Umbilical cord (tissue), 2 donors: ENCODE measurements around the gene DCLK2. TPM values are rescaled to one million over a fixed set of nuclear protein-coding genes. Genes with fewer than 3 reads are reported as not detected.

Source experiments
- DNase-seq: peaks from one replicate; pipeline ENCODE4 v3.0.0-alpha.2; 2015; ENCODE audit warnings: low spot score
- total RNA-seq: library from RNA; depleted of rRNA; stranded (reverse); fragments of >200 nt; gene quantifications from one replicate; pipeline ENCODE4 v1.2.3, GENCODE V29; 2014; ENCODE audit warnings: low replicate concordance; ENCODE audit not compliant: insufficient read depth

DCLK2 gene
- total RNA-seq, 1 donor from 2014 or later = 8.9 TPM

DNA sequence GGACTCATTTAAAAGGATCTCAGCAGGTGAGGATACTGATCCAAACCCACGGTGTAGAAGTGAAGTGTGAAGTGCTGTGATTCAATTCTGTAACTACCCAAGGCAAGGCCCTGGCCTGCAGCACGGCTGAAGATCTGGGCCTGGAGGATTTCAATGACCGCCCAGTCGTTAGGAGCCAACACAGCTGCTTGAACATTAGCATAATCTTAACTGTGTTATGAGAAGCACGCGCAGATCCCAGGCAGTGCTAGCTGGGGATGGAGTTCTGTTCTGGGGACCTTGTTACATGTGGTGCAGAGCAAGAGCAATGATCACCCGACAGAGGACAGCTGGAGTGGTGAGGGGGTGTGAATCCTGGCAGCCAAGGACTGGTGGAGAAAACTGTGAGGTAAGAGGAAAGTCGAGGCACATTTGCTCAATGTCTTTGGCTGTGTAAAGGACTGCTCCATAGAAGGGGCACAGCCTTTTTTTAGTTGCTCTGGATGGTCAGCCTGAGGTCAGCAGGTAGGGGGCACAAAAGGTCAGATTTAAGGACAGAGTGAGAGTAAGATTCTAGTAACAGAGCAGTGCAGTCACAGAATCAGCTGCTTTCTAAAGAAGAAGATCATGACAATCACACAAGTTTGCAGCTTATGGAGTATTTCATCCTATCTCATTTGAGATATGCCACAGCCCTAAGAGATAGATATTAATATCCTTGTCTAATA, 181.8 kb downstream of the DCLK2 start:
- peak; percentile 67 for DNase-seq

DNA sequence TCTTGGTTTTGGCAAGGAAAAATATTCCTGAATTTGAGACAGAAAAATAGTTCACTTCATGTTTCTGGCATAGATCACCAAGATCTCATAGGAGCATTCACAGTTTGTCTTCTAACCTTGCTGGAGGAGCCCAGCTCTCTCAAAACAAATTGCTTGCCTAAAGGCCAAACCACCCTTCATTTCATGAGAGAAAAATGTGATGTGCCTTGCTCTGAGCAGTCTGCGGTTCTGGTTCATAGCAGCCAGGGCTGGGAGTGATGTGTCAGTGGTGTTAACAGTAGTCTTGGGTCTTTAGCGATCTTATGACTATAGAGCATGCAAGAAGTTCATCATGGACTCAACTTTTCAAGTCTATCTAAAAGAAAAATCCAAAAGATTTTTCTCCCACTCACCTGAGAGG, 183.3 kb downstream of the DCLK2 start:
- DNase-seq = no peak

DNA sequence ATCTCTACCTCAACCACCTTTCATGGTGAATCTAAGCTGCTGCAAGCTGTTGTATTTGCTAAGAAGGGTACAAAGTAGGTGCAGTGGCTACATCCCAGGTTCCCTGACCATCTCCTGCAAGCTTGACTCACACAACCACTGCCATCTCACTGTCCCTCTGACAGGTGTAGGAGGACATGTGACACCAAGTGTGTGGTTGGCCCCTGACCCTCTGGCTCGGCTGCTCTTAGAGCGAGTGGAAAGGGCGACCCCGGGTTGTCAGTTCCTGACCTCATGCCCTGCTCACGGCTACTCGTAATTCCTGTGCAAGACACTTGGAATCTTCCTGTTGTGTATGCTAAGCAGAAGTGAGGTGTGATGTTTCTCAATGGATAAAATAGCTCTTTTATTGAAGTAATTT, 184.4 kb downstream of the DCLK2 start:
- no peak for DNase-seq

DNA sequence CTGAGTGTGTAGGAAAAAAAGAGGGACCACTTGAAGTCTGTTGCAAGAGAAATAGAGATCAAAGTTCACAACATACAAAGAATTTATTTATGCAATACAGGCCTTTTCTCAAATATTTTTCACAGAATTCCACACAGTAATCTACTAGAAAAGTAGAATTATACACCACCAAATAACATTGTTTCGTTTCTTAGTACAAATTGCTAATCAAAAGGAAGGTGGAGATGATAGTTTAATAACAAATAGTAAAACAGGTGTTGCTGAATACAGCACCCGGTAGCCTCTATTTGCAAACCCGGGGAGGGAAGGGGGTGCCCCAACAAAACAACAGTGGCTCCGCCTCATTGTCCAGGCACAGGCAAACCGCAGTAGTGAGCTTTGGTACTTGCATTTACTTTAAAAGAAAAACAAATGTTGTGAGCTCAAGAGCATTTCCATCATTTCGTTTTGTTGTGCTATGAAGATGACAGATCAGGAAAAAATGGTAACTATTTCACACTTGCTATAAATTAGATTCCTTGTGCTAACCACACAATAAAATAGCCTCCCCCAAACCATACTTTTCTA, 186.4 kb downstream of the DCLK2 start:
- DNase-seq = no peak

DNA sequence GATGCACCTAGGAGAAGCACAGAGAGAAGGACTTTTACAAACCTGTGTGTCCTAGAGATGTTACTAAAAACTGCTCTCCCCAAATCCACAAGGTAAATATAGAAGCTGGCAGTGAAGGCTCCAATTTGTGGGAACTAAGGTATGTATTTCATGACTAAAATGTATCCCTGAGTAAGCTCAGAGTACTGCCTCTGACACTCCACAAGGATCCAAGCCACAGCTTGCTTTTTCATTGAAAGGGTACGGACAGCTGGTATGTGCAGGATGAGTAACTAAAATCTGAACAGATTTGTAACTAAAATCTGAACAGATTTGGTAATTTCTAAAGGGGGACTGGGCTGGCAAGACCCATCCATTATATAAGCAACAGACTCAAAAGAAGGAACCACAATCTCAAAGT, 187.6 kb downstream of the DCLK2 start:
- no peak for DNase-seq

DNA sequence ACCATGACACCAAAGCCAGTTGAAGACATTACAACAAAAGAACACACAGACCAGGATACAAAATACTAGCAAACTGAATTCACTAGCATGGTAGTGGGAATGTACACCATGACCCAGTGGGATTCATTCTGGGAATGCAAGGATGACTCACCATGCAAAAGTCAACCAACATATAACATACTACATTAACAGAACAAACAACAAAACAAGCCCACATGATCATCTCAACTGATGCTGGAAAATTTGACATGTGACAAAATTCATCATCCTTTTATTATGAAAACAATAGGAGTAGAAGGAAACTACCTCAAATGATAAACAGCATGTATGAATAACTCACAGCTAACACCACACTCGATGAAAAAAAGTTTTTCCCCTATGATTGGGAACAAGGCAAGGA, 190.2 kb downstream of the DCLK2 start:
- DNase-seq = no peak

DNA sequence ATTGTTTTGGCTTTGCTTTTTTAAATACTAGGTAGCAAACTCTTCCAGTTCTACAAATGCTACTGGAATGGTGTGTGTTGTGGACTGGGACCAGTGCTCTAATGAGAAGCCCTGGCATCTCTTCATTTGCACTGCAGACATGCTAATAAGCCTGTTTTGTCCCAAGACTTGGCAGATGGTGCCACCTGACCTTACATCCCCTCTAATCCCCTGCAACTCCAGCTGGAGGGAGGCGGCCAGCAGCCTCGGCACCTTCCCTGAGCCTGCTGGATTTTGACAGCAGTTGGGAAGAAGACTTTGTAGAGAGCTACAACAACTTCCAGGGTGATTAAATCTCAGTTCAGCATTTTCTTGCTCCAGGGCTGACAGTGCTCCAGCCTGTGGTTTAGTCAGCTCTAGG, 200.0 kb downstream of the DCLK2 start:
- DNase-seq = no peak

DNA sequence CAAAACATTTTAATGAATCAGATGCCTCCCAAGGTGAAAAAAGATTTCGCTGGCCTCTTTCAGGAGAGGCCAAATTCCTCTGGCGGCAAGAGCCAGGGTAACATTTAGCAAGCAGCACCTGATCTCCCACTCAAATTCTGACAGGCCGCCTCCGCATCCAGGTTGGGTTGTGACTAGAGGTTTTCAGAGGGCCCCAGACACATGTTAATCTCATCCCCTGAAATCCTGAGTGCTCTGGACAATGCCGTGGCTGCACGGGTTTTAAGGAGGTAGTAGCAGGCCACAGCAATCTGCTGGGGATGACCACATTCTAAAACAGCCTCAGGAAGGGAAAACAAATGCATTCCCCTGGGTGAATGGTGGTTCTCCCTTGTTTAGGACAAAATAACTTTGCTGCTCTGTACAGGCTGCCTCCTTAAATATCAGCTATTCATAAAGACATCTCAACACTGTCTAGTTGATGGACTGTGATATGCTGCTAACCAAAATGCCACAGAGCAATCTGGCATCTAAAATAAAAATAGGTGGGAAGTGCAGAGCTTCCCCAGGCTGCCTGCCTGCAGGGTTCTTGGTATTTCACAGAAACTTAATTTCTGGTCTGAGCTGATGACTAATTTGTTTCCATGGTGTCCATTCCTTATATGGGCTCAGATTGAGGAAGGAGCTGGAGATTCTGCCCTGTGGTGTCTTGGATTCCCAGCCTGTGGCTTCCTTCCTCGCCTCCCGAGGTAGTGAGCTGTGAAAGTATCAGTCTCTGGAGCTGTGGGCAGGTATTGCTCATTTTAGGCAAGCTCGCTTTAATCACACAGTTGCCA, 202.0 kb downstream of the DCLK2 start:
- DNase-seq = peak; percentile 77

DNA sequence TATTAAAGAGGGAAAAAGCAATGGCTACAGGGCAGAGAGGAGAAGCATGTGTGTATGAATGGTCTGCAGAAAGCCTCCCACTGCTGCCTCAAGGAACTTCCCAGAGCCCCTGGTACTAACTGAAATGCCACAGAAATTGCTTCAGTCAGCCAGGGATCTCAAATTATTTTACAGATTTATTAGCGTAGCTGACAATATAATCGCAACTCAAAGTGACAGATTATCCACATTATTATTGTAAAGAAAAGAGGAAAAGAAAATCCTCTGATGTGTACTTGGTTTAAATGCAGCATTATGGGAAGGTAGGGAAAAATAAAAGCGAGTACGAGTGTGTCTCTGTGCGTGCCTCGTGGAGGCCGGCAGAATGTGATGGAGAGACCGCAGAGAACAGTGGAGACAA, 202.7 kb downstream of the DCLK2 start:
- DNase-seq = no peak

DNA sequence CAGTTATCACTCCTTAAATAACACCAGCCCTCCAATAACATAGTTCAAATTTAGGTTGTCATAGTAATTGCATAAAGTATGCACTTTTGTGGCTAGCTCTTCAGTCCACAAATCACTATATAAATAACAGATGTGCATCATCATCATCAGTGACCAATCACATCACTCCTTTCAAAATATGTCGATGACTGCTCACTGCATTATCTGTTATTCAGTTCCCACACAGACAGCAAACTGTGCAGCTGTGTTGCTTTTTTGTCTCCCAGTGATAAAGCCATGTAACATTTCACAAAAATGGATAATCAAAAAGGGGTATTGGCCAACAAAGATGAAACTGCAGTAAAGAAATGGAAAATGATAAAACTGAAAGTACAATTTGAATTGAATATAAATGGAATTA, 205.4 kb downstream of the DCLK2 start:
- DNase-seq = no peak

DNA sequence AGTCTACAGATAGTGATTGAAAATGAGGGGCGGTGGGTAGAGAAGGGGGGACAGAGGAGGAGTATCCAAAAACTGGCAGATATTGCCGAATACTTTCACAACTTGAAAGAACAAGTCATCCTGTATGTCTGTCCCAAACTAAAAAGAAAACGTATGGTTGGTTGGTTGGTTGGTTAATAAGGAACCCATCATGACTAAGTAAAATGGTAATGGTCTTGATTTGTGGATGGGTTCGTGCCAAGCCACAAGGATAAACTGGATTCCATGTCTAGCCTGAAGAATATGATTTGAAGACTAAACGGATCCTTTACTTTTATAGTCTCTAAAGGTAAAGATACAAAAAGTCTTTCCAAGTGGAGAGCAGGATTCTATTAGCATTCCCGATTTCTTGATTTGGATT, 208.4 kb downstream of the DCLK2 start:
- no peak for DNase-seq

DNA sequence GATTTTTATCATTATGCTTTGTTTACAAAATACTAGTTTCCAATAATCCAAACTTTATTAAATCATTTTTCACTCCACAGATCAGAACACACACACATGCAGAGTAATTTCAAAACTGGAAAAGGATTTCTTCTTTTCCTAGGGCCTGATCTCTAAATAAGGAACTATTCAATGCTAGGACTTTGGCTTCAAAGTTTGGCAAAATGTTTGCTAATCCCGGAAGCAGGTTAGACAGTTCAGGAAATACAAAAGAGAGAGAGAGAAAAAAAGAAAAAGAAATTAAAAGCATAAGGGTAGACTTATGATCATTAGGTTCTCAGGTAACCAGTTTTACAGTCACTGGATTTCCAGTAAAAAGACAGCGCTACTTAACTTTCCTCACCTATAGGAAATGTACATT, 211.0 kb downstream of the DCLK2 start:
- no peak for DNase-seq

DNA sequence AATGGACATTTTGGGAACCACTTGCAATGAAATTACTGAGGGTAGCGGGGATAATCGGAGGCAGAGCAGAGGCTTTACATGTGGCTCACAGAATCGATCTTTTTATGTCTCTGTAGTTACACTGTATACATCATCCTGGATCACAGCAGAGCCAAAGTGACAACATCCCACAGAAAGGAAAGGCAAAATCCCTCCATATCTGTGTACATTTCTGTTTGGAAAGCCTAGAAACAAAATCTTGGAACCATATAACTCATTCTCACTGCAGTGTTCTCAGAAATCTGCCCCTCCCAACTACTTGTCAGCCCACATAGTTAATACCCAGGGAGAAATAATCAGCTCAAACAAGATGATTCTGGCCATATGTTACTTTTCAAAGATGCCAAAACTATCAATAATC, 211.6 kb downstream of the DCLK2 start:
- peak; percentile 84 for DNase-seq

DNA sequence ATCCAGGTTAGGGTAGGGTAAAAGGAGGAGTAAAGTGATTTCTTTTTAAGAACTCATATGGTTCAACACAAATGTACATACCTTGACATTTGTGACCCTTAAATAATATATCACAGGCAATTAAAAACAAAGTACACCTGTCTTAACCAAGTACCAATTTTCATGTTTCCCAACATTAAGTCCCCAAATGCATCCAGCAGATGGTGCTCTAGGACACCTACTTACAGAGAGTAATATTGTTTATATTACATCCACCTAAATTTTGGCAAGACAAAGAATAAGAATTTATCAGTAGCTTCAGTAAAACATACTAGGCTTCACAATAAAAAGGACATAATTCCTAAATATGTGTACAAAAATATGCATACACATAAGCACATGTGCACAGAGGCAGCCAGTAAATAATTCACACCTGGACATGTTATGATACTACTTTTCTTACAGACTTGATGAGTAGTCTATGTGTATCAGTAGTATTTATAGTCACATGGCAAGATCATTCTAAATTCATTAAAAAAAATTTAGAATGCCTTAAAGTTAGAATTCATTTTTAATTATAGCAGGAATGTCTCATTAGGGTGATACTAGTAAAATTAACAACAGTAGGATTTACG, 219.7 kb downstream of the DCLK2 start:
- peak; percentile 72 for DNase-seq

DNA sequence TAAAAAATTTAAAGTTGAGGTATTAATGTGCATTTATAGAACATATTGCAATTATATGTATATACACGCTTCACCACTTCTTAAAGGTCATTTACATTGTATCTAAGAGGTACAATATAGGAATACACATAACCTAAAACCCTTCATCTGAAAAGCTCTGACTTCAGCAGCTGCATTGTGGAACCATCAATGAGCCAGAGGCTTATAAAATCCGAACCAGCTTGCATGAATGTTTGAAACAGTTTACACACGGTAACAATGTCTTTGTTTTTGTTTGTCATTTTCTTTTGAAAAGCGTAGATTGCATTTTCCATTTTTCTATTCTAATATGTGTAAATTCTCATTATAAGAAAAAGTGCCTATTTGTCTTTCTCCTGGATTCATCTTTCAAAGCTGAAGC, 221.6 kb downstream of the DCLK2 start:
- DNase-seq = no peak

DNA sequence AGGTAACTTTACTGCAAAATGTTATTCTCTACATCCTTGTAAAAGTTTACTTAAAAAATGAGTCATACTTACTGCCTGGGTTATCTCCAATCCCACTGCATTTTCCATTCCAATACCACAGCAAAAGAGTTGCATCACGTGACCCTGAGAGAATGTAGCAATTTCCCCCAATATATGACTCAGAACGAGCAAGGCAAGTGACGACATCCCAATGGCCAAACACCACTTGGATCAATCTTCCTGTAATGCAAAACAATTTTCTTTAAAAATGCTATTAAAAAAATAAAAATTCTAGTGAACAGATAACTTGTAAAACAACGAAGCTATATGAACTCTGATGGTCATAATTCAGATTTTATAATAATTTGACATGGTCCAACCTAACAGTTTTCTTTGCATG, 224.3 kb downstream of the DCLK2 start:
- peak; percentile 44 for DNase-seq

DNA sequence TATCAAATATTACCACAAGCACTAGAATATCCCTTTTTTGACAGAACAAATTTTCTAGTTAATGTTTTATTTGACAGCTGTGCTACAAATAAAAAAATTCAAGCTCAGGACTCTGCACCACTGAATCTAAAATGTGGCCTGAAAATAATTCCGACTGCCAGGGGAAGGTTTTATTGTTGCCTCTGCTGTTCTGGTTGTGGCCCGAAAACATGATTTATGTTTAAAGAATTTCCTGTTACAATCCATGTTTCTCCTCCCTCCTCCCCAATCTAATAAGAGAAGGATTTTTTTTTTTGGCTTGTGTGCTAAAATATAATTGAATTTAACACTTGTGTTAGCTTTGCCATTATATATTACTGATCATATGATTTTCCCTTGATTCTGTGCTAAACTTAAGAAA, 227.8 kb downstream of the DCLK2 start:
- DNase-seq = no peak

DNA sequence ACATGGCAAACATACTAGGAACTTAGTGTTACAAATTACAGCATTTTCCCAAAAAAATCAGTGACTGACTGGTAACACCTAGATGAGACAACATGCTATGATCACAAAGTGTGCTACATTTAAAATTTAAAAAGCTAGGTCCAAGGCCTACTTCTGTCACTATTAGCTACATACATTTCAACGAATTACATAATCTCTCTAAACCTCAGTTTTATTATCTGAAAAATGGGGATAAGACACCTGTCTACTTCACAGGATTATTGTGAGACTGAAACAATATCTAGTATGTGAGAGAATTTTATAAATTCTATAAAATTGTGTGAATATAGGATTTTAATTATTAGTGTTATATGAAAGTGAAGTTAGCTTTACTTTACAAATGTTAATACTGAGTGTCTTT, 228.5 kb downstream of the DCLK2 start:
- no peak for DNase-seq
